HG03354 (cell line): Measurements from ENCODE around the gene WBP2NL.

Source experiments
- ATAC-seq: cut with Tn5 transposase; IDR thresholded peaks from one replicate; pipeline ENCODE4 v1.9.1; 2021; ENCODE audit warnings: mild to moderate bottlenecking; ENCODE audit not compliant: unreplicated experiment, poor library complexity, severe bottlenecking

Gene WBP2NL

DNA sequence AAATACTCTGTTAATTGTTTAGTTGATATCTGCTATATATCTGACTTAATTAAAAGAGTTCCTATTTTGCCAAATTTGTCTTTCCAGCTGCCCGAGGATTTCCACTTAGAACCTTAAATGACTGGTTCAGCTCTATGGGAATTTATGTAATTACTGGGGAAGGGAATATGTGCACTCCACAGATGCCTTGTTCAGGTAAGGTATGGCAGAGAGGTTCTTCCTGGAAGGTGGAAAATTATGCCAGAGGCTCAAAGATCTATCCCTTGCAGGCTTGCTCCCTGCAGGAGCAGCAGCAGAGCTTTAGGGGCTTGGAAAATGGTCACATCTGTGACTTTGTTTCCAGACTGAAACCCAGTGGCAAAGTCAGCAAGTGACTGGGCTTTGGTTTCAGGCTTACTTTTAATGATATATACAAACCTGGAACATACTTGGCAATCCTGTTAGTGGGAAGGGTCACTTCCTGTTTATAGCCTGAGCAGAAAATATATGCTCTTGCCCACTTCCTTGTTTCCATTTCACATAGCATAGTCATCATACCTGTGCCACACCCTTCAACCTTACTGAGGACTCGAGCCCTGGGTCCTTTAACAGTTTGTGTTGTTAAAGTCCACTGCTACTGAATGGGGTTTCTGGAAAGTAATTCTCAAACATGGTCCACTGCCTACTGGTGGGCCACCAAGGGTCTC is 23.7 kb downstream of the WBP2NL start:
- ATAC-seq: no peak

DNA sequence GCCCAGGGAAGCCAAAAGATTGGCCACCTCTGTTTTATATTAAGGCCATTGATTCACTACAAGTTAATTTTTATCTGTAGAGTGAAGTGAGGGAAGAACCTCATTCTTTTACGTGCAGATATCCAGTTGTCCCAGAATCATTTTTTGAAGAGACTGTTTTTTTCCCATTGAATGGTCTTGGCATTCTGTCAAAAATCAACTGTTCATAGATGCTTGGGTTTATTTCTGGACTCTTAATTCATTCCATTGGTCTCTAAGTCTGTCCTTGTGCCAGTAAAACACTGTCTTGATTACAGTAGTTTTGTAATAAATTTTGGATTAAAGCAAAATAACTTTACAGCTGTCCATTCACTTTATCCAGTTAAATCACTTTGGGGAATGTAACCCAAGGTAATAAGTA is 26.8 kb downstream of the WBP2NL start:
- no peak for ATAC-seq

DNA sequence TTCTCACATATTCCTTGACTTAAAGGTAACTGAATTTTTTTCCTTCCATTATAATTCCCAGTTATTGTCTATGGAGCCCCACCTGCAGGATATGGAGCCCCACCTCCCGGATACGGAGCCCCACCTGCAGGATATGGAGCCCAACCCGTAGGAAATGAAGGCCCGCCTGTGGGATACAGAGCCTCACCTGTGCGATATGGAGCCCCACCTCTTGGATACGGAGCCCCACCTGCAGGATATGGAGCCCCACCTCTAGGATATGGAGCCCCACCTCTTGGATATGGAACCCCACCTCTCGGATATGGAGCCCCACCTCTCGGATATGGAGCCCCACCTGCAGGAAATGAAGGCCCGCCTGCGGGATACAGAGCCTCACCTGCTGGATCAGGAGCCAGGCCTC is 28.1 kb downstream of the WBP2NL start:
- ATAC-seq: no peak

DNA sequence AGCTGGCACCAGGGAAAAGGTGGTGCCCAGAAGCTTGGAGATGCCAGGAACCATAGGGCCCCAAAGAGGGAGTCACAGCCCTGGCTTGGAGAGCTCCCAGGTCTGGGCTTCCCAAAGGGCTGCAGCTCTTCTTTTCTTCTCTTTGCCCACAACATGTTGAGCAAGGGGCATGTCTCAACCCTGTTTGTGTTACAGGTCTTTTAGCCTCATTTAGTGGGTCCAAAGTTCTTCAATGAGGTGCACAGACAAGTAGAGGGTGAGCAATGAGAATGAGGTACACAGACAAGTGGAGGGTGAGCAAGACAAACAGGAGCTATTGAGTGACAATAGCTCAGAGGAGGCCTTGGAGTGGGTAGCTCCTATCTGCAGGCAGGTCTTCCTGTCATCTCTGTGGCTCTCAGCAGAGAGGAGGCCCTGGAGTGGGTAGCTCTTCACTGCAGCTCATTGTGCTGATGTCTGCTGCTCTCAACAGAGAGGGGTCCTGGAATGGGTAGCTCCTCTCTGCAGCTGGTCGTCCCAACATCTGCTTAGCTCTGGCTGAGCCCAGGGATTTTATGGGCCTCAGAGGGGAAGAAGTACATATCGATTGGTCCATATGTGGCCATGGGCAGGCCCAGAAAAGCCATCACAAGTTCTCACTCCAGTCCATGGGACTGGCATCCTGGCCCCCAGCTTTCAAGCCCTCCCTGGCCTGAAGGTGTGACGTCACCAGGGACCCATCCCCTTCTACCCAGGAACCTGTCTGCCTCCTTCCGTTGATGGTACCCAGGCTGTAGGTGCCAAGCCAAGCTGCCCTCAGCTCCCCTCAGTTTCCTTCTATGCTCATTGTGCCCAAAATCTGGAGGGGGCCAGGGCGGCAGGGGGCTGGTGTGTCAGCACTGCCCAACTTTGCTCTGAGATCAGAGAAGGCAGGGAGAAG is 34.9 kb downstream of the WBP2NL start:
- no peak for ATAC-seq

DNA sequence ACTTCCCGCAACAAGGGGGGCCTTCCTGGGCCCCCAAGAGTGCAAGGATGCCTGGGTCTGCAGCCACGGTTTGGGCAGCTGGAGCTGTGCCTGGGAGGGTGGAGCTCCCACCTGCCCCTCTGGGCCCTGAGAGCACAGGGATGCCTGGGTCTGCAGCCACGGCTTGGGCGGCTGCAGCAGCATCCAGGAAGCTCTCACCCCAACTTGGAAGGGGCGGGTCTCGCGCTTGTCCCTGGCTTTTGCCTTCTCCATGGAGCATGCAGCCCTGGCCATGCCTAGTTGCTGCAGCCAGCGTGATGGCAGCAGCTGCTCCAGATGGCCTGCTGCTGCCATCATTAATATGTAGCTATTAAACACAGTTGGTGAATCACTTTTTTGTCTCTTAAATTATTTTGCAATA is 36.7 kb downstream of the WBP2NL start:
- ATAC-seq: no peak

DNA sequence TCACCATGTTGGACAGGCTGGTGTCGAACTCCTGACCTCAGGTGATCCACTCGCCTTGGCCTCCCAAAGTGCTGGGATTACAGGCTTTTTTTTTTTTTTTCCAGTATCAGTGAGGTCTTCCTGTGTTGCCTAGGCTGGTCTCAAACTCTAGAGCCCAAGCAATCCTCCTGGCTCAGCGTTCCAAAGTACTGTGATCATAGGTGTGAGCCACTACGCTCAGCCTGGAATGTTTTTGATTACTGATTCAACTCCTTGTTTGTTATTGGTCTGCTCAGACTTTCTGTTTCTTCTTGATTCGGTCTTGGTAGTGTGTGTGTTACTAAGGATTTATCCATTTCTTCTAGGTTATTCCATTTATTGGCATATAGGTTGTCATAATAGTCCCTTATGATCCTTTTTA is 40.7 kb downstream of the WBP2NL start:
- no peak for ATAC-seq

DNA sequence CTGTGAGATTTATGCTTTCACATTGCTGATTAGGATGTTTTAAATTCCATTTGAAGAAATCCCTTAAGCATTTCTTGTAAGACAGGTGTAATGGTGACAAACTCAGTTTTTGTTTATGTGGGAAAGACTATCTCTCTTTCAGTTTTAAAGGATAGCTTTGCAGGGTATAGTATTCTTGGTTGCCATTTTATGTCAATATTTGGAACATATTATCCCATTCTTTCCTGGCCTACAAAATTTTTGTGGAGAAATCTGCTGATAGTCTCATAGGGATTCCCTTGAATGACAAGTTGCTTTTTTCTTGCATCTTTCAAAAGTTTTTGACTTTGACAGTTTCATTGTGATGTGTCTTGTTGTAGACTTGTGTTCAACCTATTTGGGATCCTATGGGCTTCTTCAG is 43.2 kb downstream of the WBP2NL start:
- ATAC-seq: no peak

DNA sequence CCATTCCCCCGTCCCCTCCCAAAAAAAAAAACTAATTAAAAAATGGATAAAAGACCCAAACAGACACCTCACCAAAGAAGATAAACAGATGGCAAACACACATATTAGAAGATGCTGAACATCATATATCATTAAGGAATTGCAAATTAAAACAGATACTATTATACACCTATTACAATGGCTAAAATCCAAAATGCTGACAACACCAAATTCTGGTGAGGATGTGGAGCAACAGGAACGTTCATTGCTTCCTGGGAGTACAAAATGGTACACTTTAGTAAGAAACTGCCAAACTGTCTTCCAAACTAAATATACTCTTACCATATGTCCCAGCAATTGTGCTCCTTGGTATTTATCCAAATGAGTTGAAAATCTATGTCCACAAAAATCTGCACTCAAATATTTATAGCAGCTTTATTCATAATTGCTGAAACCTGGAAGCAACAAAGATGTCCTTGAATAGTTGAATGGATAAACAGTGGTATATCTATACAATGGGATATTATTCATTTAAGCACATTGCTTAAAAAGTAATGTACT is 52.1 kb downstream of the WBP2NL start:
- no peak for ATAC-seq

DNA sequence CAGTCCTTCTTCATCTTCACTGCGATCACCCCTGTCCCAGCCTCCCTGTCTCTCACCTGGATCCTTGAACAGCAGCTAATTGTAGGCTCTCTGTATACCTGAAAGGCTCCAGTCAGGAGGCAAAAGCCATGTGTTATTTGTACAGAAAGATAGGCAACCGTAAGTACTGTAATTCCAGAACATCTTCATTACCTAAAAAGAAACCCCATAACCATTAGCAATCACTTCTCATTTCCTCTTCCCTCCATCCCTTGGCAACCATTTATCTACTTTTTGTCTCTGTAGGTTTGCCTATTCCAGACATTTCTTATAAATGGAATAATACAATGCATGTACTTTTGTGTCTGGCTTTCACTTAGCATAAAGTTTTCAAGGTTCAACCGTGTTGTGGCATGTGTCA is 54.2 kb downstream of the WBP2NL start:
- ATAC-seq: no peak

DNA sequence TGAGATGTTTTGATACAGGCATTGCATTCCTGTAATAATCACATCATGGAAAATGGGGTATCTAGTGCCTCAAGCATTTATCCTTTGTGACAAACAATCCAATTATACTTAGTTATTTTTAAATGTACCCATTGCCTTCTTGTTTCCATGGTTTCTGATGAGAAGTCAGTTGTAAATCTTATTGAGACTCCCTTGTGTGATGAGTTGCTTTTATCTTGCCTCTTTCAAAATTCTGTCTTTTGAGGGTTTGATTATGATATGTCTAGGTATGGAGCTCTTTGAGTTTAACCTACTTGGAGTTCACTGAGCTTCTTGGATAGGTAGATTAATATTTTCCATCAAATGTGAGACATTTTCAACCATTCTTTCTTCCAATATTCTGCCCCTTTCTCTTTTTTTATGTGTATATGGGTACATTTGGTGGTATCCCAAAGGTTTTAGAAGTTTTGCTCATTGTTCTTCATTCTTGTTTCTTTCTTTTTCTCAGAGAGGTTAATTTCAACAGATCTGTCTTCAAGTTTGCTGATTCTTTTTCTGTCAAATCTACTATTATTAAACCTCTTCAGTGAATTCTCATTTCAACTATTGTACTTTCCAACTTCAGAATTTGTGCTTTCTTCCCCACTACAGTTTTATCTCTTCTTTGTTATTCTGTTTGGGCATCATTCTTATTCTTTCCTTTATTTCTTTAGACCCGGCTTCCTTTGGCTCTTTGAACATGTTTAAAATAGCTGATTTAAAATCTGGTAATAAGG is 58.3 kb downstream of the WBP2NL start:
- no peak for ATAC-seq

DNA sequence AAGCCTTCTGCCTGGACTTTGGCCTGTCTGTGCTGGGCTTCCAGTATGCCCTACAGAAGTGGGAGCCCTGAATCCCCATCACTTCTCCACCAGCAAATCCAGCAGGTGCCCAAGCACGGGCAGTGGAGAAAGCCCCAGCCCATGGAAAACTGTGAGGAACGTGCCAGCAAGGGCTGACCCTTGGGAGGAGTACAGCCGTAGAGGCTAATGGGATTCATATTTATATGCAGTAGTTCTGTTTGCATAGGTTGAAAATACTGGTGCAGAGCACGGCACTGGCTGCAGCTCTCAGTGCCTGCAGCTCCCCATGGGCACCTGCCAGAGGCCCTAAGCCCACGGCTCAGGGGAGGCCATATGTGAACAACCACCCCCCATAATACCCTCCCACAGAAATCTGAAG is 61.9 kb downstream of the WBP2NL start:
- ATAC-seq: no peak

DNA sequence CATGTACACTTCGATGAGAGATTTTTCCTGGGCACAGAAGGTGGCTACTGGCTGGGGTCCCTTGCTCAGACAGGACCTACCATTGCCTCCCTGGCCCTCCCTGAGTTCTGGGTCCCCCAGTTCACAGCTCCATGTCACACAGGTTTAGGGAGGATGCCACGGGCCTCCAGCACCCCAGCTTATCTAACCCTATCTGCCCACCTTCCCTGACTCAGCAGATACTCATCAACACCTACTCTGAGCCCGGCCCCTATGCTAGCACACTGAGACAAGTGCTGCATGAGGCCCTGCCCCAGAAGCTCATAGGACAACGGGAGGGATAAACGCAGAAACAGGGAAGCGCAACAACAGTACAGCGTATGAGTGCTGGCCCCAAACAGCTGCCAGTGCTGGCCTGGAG is 62.5 kb downstream of the WBP2NL start:
- ATAC-seq: no peak

DNA sequence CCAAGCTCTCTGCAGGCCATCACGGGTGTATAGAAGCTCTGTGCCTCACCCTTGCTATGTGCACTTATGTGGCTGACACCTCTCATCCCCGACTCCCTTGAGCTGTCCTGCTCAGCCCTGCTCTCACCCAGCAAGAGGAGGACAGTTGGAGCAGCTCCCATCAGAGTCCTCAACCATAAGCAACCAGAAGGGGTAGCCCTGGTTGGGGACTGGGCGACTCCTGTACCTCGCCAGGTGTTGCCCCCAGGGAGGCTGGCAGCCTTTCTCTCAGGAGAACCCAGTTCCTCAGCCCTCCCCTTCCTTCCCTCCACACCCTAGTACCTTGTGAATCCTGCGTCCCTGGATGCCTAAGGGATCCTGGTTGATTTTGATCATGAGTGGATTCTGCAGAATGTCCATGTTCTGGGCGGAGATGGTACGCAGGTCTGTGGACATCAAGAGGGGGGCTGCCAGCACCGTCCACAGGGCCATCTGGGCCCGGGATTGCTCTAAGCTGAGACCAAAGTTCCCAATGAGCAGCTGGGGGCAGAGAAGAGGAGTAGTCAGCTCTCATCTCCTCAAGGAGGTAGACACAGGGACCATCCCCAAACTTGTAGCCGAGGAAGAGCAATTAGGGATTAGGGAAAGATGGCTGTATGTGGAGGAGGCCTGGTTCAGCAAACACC is 64.0 kb downstream of the WBP2NL start:
- ATAC-seq: no peak

DNA sequence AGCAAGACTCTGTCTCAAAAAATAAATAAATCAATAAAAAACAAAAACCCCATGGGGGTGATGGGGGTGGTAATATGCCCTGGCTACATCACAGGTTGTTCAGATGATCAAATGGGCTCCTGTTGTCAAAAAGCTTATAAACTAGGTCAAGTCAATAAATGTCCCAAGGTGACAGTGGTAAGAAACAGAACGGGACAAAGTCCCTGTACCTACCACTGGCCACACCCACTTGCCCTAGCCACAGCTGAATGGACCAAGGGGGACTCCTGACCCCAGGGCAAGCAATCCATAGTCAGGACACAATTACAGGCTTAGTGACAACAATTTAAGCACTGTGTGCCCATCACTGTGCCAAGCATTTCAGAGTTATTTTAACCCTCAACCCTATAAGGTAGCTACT is 66.0 kb downstream of the WBP2NL start:
- no peak for ATAC-seq

DNA sequence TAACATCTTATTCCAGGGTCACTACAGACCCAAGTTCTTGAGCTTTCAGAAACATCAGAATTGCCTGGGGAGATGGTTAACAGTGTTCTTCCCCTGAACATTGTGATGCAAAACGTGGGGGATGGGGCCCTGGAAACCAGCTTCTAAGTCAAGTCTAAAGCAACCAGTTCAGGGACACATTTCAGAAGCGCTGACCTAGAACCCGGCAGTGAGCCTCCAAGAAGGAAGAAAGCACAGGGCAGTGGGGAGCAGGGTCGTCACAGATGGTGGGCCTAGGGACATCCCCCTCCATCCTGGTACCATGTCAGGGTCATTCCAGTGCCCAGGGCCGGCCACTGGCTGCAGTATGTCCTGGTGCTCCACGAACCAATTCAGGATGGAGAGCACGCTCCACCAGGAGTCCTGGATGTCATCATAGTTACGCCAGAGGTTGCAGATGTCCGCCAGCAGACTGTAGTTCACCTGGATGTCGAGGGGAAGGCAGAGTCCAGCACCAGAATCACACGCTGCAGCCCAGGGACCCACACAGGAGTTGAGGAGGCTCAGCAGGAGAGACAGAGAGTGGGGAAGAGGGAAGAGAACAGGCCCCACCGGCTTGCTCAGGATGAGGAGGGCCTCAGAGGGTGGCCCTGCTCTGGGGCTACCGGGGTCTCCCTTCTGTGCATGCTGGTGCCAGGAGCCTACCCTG is 67.0 kb downstream of the WBP2NL start:
- ATAC-seq: no peak

DNA sequence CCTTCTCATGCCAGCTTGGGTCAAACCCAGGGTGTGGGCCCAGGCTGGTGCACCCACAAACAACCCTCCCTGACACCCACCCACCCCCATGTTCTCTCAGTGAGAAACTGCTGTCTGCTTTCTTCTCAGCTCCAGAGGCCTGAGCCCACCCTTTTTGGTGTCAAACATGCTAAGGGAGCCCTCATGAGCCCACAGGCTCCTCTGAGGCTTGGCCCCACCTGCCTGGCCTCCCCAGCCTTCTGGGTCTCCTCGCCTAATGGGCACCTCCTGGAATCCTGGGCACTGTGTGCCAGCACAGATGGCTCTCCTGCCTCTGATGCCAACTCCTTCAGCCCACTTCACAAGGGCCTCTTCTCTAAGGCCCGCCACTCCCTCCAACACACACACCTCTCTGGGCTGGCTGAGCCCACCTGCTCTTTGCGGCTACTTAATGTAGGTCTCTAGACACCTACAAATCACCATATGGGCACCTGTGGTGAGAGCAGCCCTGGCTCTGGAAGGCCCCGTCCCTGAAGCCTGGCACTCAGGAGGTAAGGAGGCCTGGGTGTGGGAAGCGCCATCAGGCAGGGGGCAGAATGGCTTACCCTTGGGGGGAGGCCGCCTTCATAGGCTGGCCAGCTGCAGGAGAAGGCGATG is 67.7 kb downstream of the WBP2NL start:
- ATAC-seq: no peak

DNA sequence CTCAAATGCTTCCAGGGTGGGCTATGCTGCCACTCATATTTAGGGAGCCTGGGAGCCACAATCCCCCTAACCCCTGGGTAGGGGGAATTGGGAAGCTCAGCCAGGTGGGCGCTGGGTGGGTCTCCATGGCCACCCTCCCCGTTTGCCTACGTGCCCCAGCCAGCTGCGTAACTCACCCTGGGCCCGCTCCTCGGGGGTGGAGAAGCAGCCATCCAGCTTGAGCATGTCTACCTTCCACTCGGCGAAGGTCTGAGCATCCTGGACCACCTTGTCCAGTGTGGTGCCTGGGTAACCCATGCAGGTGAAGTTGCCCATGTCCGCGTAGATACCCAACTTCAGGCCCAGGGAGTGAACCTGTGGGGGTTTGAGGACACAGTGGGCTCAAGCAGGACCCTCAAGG is 68.3 kb downstream of the WBP2NL start:
- ATAC-seq: no peak

DNA sequence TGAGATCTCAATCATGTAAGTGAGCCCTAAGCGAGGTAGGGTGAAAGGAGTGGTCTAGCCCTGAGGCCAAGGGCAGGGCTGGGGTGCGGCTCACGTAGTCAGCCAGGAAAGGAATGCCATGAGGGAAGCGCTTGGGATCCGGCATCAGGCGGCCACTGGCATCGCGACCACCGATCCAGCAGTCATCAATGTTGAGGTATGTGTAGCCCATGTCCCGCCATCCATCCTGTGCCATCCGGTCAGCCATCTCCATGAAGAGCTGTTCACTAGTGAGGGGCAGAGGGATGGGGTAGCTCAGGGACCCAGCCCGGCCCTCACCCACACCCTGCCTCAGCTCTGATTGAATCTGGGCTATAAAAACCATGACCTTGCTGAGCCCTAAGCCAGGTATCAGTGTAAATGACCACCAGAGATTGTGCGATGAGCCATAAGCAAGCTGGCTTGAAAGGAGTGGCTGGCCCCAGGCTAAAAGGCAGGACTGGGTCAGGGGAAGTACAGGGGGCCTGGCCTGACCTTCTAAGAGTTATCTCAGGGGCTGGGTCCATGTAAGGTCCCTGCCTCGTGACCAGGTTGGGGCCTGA is 69.2 kb downstream of the WBP2NL start:
- ATAC-seq: no peak
